HG03066 (cell line): ENCODE data around the gene RILP.

Source experiments
- ATAC-seq: cut with Tn5 transposase; IDR thresholded peaks from one replicate; pipeline ENCODE4 v1.9.1; 2021; ENCODE audit warnings: low read depth; ENCODE audit not compliant: unreplicated experiment

RILP gene

GRCh38 chr17:1605681-1606351, 43.9 kb downstream of the RILP start:
- ATAC-seq: no peak

GRCh38 chr17:1604831-1605528, 44.7 kb downstream of the RILP start:
- no peak for ATAC-seq

GRCh38 chr17:1601571-1601970, 48.1 kb downstream of the RILP start:
- ATAC-seq: no peak

- no peak for ATAC-seq
Observed at GRCh38 chr17:1598399-1599095, 51.1 kb downstream of the RILP start.

- ATAC-seq: no peak
Observed at GRCh38 chr17:1597861-1598342, 51.8 kb downstream of the RILP start.
